Measurements from ENCODE around the gene GALR2. TPM values are rescaled to one million over a fixed set of nuclear protein-coding genes. Genes with fewer than 3 reads are reported as not detected.

The GALR2 gene
- total RNA-seq (2022; extraction: Qiagen RNA extraction; ENCODE audit: low read depth) = 0.27 to 2.0 TPM (median 1.7 TPM) in 5 replicates

DNA sequence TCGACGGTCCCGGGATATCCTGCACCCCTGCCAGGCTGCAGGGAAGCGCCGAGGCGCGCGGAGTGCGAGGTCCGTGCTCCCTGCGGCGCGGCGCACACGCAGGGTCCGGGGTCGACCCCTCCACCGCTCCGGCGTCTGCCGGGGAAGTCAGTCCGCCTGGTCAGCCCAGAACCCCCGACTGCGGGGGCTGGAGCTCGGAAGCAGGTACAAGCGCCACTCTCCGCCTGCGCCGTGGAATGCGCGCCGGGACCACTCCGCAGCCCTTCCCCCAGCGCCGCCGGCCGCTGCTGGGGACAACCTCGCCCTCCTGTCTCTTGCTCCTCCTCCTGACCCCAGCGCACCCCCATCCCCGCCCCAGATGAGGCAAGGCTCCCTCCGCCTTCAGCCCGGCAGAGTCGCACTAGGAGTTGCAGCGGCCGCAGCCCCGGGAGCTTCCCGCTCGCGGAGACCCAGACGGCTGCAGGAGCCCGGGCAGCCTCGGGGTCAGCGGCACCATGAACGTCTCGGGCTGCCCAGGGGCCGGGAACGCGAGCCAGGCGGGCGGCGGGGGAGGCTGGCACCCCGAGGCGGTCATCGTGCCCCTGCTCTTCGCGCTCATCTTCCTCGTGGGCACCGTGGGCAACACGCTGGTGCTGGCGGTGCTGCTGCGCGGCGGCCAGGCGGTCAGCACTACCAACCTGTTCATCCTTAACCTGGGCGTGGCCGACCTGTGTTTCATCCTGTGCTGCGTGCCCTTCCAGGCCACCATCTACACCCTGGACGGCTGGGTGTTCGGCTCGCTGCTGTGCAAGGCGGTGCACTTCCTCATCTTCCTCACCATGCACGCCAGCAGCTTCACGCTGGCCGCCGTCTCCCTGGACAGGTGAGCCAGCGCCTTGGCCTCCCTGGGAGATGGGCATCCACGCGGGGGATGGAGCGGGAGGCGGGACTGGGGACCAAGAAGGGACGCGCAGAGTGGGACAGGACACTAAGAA lies at the start of gene GALR2:
TSS of gene GALR2 (plus strand) at position 392 of the 974 bp plus-strand sequence. CDS start at position 495, 103 bp downstream.

DNA sequence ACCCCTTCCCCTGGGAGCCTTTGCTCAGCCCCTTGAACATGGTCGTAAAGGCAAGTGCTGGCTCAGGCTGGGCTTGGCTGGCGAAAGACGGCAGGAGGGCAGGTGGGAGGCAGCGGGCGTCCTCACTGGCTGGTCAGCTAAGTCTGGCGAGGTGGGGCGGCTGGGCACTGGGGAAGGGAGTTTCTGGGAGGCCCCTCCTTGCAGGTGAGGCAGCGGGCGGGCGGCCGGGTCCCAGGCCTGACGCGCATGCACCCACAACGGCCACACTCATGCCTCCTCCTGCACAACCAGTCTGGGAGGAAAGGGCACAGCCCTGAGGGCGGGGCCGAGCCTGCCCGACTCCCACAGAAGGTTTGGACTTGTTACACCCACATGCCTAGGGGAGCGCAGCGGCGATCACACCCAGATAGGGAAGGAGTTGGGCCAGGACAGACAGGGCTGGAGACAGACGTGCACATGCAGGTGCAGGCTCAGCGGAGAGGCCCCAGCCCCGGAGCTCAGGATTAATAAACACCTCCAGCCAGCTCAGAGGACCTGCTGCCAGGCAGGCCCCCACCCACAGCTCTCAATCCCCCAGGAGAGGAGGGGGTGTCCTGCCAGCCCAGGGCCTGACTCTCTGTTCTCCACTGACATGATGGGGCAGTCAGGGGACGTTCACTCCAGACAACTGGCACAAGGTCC lies 47.3 kb upstream of the GALR2 start, which contains the start of gene EVPL:
TSS of gene EVPL (minus strand) at position 148 of the 681 bp plus-strand sequence. CDS start at position 40, 108 bp downstream.

GRCh38 chr17:76072148-76072858 lies 2.3 kb upstream of the GALR2 start, which contains the start of gene SRP68:
Gene SRP68, minus strand, starts transcription at chr17:76072517. Its CDS starts 26 bp downstream, at chr17:76072491.

DNA sequence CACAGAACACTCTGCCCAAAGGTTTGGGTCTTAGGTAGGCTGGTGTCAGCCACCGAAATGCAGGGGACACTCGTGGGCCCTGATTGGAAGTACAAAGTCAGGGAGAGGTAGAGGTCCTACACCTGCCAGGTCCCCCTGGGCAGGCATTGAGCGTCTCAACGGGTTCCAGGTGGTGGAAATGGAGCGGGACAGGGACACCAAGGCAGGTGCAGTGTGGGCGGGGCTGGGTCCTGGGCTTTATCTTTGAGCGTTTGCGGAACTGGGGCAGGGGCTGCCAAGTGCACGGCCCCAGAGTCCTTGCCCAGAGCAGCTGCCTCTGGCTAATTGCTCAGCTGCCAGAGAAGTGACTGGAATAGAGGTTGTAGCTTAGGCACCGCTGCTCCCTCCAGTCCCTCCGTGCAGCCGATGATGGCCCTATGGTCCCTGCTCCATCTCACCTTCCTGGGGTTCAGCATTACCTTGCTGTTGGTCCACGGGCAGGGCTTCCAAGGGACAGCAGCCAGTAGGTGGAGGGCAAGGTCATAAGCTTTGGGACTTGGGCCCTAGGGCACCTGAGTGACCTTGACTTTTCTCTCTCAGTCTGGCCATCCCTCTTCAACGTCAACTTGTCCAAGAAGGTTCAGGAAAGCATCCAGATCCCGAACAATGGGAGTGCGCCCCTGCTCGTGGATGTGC lies 4.4 kb downstream of the GALR2 start, which contains the start of gene ZACN:
TSS of gene ZACN (plus strand) at position 323 of the 675 bp plus-strand sequence. CDS start at position 406, 83 bp downstream.

GRCh38 chr17:76103274-76104139 lies 28.9 kb downstream of the GALR2 start, which contains the start of gene EXOC7:
Gene EXOC7, minus strand, starts transcription at chr17:76103787. Its CDS starts 95 bp downstream, at chr17:76103692.

Other genes with a start within 250 kb of the GALR2 start
- gene UNC13D, start 230.4 kb upstream of the GALR2 start, total RNA-seq (2022; extraction: Qiagen RNA extraction; ENCODE audit: low read depth) = 3.3 to 7.1 TPM (median 5.1 TPM) in 5 replicates
- gene WBP2, start 219.4 kb upstream of the GALR2 start, total RNA-seq (2022; extraction: Qiagen RNA extraction; ENCODE audit: low read depth) = 87.3 to 112 TPM (median 92.7 TPM) in 5 replicates
- gene TRIM47, start 196.2 kb upstream of the GALR2 start, total RNA-seq (2022; extraction: Qiagen RNA extraction; ENCODE audit: low read depth) = 117 to 177 TPM (median 163 TPM) in 5 replicates
- 25.7 to 47.8 TPM (median 39.1 TPM) in 5 replicates for gene TRIM65, start 177.8 kb upstream of the GALR2 start, total RNA-seq (2022; extraction: Qiagen RNA extraction; ENCODE audit: low read depth)
- 79.6 to 127 TPM (median 121 TPM) in 5 replicates for gene MRPL38, start 169.9 kb upstream of the GALR2 start, total RNA-seq (2022; extraction: Qiagen RNA extraction; ENCODE audit: low read depth)
- gene FBF1, start 133.7 kb upstream of the GALR2 start, total RNA-seq (2022; extraction: Qiagen RNA extraction; ENCODE audit: low read depth) = 3.1 to 12.6 TPM (median 8.6 TPM) in 5 replicates
- 14.2 to 19.1 TPM (median 17.6 TPM) in 5 replicates for gene ACOX1, start 95.6 kb upstream of the GALR2 start, total RNA-seq (2022; extraction: Qiagen RNA extraction; ENCODE audit: low read depth)
- gene TEN1, start 95.5 kb upstream of the GALR2 start, total RNA-seq (2022; extraction: Qiagen RNA extraction; ENCODE audit: low read depth) = 21.2 to 29.2 TPM (median 24.2 TPM) in 5 replicates
- gene CDK3, start 73.9 kb upstream of the GALR2 start, total RNA-seq (2022; extraction: Qiagen RNA extraction; ENCODE audit: low read depth) = 3.6 to 5.9 TPM (median 5.2 TPM) in 5 replicates
- 10.2 to 22.7 TPM (median 18.4 TPM) in 5 replicates for gene EVPL, start 47.5 kb upstream of the GALR2 start, total RNA-seq (2022; extraction: Qiagen RNA extraction; ENCODE audit: low read depth)
- 74.3 to 88.7 TPM (median 83.4 TPM) in 5 replicates for gene SRP68, start 2.3 kb upstream of the GALR2 start, total RNA-seq (2022; extraction: Qiagen RNA extraction; ENCODE audit: low read depth)
- gene ZACN, start 4.4 kb downstream of the GALR2 start, total RNA-seq (2022; extraction: Qiagen RNA extraction; ENCODE audit: low read depth) = 0.18 to 0.84 TPM (median 0.26 TPM) in 5 replicates
- 54.8 to 70.2 TPM (median 67.2 TPM) in 5 replicates for gene EXOC7, start 29.0 kb downstream of the GALR2 start, total RNA-seq (2022; extraction: Qiagen RNA extraction; ENCODE audit: low read depth)
- gene FOXJ1, start 66.5 kb downstream of the GALR2 start, total RNA-seq (2022; extraction: Qiagen RNA extraction; ENCODE audit: low read depth) = 0.38 to 0.71 TPM (median 0.55 TPM) in 5 replicates
- gene RNF157, start 165.7 kb downstream of the GALR2 start, total RNA-seq (2022; extraction: Qiagen RNA extraction; ENCODE audit: low read depth) = 8.0 to 10.1 TPM (median 8.6 TPM) in 5 replicates
- gene UBALD2, start 190.6 kb downstream of the GALR2 start, total RNA-seq (2022; extraction: Qiagen RNA extraction; ENCODE audit: low read depth) = 47.5 to 118 TPM (median 102 TPM) in 5 replicates
- 0.31 to 1.5 TPM (median 1.4 TPM) in 5 replicates for gene QRICH2, start 233.5 kb downstream of the GALR2 start, total RNA-seq (2022; extraction: Qiagen RNA extraction; ENCODE audit: low read depth)